DMS53 treated with DMSO at 0.1 percent for 48 hours (cell line): ENCODE data around the gene UTP4.

Source experiments
- DNase-seq: peaks from one replicate; lab custom pipeline; 2025; ENCODE audit not compliant: unreplicated experiment; lab: John Stamatoyannopoulos, UW

UTP4 gene

GRCh38 chr16:69201787-69202186 is 69.3 kb downstream of the UTP4 start:
- DNase-seq, result no peak

DNA sequence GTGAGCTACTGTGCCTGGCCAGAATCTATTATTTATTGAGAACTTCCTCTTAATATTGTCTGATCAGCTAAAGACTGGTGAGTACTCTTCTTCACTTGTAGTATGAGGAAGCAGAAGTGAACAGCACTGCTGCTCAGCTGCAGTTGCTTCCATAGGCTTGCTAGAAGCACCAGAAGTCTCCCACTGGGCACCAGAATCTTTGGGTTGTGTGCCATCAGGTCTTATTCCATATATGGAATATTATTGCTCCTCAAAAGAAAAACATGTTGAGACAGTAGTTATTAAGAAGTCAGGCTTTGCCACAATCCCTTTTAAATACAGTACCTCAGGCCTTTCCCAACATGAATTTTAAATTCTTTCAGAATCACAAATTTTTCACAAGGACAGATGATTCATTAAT is 71.7 kb downstream of the UTP4 start:
- DNase-seq, result no peak

GRCh38 chr16:69209735-69210134 is 77.3 kb downstream of the UTP4 start:
- no peak for DNase-seq

DNA sequence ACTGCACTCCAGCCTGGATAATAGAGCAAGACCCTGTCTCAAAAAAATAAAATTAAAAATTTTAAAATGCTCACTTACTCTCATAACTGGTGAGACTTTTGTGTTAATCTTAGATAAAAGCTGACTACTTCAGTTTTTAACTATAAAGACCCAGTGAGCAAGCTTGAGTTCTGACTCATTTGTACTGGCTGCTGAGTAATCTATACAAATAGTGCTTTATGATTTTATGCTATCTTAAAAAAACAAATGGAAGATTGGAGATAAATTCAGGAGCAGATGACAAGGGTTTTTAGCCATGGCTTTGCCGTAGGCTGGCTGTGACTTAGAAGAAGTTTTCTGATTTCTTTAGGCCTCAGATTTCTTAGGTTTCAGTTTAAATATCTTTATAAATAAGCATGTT is 85.0 kb downstream of the UTP4 start:
- DNase-seq, result no peak
